HG03139 (cell line): Measurements from ENCODE around the gene LRFN2.

Experiments
- ATAC-seq: cut with Tn5 transposase; IDR thresholded peaks from one replicate; pipeline ENCODE4 v1.9.1; 2021; ENCODE audit not compliant: unreplicated experiment

Gene LRFN2

DNA sequence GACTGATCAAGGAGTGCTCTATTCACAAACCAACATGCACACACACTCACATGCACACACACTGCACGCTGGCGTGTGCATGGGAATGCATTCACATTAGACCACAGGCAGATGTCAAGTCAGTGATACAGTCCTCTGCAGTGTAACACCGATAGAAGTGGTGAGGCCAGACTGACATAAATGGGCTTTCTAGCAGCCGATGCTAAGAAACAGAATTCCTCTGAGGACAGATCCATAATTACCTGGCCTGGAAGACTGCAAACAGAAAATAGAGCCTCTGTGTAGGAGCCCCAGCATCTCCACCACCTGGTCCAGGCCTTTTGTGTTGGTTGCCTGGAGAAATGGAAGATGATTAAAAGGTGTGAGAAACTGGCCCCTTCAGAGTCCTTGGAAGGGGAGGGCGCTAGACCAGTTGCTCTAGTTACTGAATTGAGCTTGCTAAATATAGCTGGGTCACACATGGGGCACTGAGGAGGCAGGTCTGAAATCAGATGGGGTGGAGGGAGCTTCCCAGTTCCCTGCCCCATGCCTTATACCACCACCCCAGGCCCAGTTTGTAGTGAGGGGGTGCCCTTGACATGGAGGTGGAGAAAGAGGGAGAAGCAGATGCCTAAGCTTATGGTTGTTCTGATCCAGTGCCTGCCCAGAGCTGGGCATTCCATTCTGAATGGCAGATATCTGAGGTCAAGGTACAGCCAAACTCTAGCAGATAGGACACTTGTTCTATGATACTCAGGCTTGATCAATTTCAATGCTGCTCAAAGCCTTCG lies 233.8 kb downstream of the LRFN2 start:
- no peak for ATAC-seq

GRCh38 chr6:40352527-40353170 lies 234.5 kb downstream of the LRFN2 start:
- no peak for ATAC-seq

GRCh38 chr6:40352006-40352405 lies 235.2 kb downstream of the LRFN2 start:
- ATAC-seq: no peak

GRCh38 chr6:40350747-40351217 lies 236.4 kb downstream of the LRFN2 start:
- no peak for ATAC-seq

DNA sequence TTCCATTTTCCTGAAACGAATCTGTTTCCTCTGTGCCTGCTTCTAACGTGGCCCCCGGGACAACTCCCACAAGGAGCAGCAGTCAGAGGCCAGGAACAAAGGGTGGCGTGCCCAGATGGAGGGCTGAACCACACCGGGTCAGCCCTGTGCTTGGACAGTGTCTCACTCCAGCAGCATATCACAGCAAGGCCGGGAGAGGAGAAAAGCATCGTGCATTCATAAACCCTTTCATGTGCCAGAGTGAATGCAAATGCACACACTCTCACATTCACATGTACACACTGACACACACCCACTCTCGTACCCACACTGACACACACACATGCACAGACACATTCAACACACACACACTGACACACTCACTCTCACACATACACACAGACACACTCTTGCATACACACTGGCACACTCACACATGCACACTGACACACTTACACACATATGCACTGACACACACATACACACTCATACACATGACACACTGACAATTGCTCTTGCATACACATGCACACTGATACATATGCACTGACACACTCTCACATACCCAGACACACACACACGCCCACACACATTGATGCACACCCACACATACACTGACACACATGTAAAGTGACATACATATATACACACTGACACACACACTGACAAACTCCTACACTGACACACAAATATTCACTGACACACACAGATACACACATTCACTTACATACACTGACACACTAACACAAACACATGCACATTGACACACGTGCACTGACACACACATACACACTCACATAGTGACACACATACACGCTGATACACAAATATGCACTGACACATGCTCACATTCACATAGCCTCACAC lies 237.0 kb downstream of the LRFN2 start:
- ATAC-seq: no peak

- ATAC-seq: no peak
Measured at GRCh38 chr6:40349123-40349900, 237.9 kb downstream of the LRFN2 start.

GRCh38 chr6:40348591-40348990 lies 238.6 kb downstream of the LRFN2 start:
- ATAC-seq: no peak

DNA sequence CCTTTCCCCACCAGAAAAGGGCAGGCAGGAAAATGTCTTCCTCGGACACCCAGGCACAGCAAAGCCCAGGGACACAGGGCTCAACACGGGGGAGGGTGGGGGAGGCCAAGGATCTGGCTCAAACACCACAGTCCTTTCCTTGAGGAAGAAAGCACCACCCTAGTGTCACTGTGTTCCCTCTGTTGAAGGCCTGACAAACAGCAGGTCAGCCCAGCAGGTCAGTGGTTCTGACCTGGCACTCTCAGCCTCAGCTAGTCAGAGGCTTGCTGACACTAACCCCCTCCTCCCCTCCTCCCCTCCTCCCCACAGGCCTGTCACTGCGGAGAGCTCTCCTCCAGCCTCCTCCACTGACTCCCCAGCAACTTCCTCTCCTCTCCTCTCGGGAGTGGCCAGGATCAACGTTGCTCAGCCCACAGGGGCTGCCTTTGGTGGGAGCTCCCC lies 239.6 kb downstream of the LRFN2 start:
- ATAC-seq: no peak

DNA sequence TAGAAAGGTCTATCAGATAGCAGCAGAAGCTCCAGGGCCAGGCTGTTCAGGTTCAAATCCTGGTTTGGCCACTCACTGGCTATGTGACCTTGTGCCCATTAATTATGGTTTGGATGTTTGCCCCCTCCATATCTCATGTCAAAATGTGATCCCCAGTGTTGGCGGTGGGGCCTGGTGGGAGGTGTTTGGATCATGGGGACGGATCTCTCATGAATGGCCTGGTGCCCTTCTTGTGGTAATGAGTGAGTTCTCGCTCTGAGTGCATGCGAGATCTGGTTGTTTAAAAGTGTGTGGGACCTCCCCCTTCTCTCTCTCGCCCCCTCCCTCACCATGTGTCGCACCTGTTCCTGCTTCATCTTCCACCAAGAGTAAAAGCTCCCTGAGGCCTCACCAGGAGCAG lies 240.9 kb downstream of the LRFN2 start:
- ATAC-seq: no peak

GRCh38 chr6:40344566-40345167 lies 242.5 kb downstream of the LRFN2 start:
- no peak for ATAC-seq

DNA sequence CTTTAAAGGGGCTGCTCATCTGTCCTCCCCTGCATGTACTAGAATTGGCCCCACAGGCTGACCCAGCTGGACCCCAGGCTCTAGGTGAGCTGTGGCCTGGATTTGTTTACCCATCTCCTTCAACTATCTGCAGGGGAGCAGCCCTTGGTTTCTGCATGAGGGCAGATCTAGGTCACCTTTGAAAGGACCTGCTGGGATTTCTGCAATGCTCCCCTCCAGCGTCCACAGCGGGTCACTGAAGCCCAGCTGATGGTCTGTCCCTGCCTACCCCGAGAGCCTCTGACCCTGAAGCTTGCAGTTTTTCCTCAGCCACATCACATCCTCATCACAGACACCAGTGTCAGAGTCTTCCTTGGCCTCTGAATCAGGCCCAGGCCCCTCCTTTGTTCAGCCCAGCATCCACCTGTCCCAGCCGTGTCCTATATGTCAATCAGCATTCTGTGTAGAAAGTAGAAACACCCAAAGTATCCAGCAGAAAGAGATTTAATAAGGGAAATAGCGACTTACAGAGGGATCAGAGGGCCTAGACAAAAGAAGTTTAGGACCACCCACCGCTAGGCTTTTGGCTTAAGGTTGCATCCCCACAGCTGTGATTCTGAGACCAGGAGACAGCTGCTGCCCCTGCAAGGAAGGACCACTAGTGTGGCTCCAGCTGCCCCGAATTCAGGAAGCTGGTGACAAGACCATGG lies 243.1 kb downstream of the LRFN2 start:
- no peak for ATAC-seq

- no peak for ATAC-seq
Measured at GRCh38 chr6:40343318-40343876, 243.8 kb downstream of the LRFN2 start.

- no peak for ATAC-seq
Measured at GRCh38 chr6:40342723-40343122, 244.4 kb downstream of the LRFN2 start.

- ATAC-seq: no peak
Measured at GRCh38 chr6:40341726-40342125, 245.4 kb downstream of the LRFN2 start.
